HUES64 (cell line): ENCODE results near the gene ASCC3.
A peak's percentile ranks its signal among the peaks of the same experiment; 100 is the strongest.

Source experiments
- H3K27ac ChIP-seq: 2 replicates; pipeline ENCODE4 v1.7.0; 2013; ENCODE audit warnings: low read depth, low read length, inconsistent platforms
- H3K27me3 ChIP-seq: 2 replicates; pipeline ENCODE4 v1.6.1; 2013; ENCODE audit warnings: mild to moderate bottlenecking, low read length; ENCODE audit not compliant: insufficient read depth
- H3K36me3 ChIP-seq: 2 replicates; pipeline ENCODE4 v1.6.1; 2013; ENCODE audit warnings: mild to moderate bottlenecking, low read length; ENCODE audit not compliant: insufficient read depth
- H3K4me1 ChIP-seq: 2 replicates; pipeline ENCODE4 v1.6.1; 2013; ENCODE audit warnings: mild to moderate bottlenecking, low read length, moderate library complexity; ENCODE audit not compliant: insufficient read depth
- H3K4me3 ChIP-seq: 2 replicates; pipeline ENCODE4 v1.5.1; 2013; ENCODE audit warnings: mild to moderate bottlenecking, low read length, moderate library complexity
- H3K9ac ChIP-seq: 2 replicates; pipeline ENCODE4 v1.6.1; 2013; ENCODE audit warnings: mild to moderate bottlenecking, low read depth, low read length
- H3K9me3 ChIP-seq: 2 replicates; pipeline ENCODE4 v1.6.1; 2013; ENCODE audit warnings: low read depth, low read length; ENCODE audit not compliant: insufficient read depth
- WGBS: fragments of 150-250, 120-280 bp; methylation state at CpG from one replicate; pipeline ENCODE4 v1.1.7; 2013; ENCODE audit warnings: missing lambda C conversion rate; 5-methylcytosine and 5-hydroxymethylcytosine counted together

Gene ASCC3

GRCh38 chr6:100469101-100469859 is 411.8 kb downstream of the ASCC3 start:
- no peaks in the 10 kb centered on the region for H3K9me3 ChIP-seq
- H3K27ac ChIP-seq: no peak overlapping the region
- no peak overlapping the region for H3K9ac ChIP-seq
- H3K27me3 ChIP-seq: peaks cover 100% of the 10 kb centered on the region
- no peaks in the 10 kb centered on the region for H3K36me3 ChIP-seq
- WGBS: 5% methylated on average over 44 of the region's 44 CpGs
- no peak overlapping the region for H3K4me3 ChIP-seq
- H3K4me1 ChIP-seq: peaks cover 19% of the 10 kb centered on the region; the same call in 1 of the 2 replicates

GRCh38 chr6:100468016-100468622 is 413.0 kb downstream of the ASCC3 start:
- H3K27ac ChIP-seq: no peak overlapping the region
- no peaks in the 10 kb centered on the region for H3K36me3 ChIP-seq
- H3K9ac ChIP-seq: no peak overlapping the region
- WGBS: 54% methylated on average over 2 of the region's 6 CpGs
- H3K4me1 ChIP-seq: peaks cover 25% of the 10 kb centered on the region; the same call in 1 of the 2 replicates
- peaks cover 100% of the 10 kb centered on the region for H3K27me3 ChIP-seq
- H3K9me3 ChIP-seq: no peaks in the 10 kb centered on the region
- no peak overlapping the region for H3K4me3 ChIP-seq

DNA sequence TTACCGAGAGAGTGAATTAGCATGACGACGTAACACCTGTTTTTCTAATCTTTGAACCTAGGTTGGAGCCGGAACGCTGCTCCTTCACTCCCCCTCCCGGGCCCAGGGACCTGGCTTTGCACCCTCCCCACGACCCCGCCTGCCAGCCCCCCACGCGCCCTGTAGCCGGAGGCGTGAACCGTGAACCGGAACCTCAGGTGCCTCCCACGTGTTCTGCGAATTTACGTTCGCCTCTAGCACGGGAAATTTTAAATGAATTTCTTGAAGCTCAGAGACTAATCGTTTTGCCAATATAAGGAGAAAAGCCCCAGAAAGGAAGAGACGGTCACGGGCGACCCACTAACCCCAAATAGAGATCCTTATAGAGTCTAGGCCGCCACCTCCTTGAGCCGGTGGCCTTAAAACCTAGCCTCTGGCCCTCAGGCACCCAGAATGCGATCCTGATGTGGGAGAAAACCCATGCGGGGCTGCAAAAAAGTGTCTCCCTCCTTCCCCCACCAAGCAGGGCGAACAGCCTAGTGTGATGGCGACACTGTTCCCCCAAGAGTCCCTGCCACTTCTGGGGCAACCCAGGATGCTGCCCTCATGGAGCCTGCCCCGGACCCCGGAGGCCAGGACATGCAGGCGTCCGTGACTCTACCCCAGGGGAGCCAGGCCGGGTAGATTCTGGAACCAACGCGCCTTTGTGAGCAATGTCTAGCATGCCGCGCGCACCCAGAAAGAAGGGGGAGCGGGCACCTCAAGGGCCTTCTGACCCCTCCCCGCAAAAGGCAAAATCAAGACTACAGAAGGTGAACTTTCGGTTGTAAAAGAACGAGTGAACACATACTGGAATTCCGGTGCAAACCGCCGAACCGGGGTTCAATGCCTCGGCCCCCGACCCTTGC is 413.8 kb downstream of the ASCC3 start:
- no peak overlapping the region for H3K4me3 ChIP-seq
- WGBS: 3% methylated on average over 49 of the region's 49 CpGs
- no peaks in the 10 kb centered on the region for H3K9me3 ChIP-seq
- no peaks in the 10 kb centered on the region for H3K36me3 ChIP-seq
- H3K9ac ChIP-seq: no peak overlapping the region
- H3K27me3 ChIP-seq: peaks cover 100% of the 10 kb centered on the region
- H3K27ac ChIP-seq: no peak overlapping the region
- peaks cover 32% of the 10 kb centered on the region for H3K4me1 ChIP-seq

DNA sequence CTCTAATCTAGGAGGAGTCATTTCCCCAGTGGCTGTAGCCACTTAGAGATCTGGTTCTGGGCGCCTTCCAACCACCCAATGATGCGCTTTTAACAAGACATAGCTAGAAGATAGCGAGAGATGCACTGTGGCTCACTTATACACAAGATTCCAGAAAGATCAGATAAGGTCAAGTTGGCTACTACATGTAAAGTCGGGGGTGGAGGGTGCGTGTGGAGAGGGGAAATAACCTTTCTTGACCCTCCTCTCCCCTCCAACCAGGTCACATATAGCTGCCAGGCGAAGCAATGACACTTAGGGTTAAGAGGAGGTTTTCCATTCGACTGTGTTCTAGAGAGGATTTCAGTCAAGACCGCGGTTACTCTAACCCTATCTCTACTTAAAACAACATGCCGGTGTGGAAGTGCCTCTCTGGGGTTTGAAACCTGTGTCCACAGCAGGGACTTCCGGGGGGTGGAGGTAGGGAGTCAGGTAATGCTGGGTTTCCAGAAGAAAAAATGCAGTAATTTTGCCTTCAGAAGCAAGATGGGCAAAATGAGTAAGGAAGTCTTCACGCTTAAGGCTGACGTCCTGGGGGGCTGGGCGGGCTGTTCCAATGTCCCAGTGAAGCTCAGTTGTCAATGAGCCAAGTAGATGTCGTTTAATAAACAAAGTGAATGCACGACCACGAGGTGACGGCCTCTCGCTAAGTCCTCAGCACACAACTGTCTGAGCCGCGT is 414.6 kb downstream of the ASCC3 start:
- no peaks in the 10 kb centered on the region for H3K9me3 ChIP-seq
- no peak overlapping the region for H3K27ac ChIP-seq
- H3K9ac ChIP-seq: no peak overlapping the region
- H3K4me3 ChIP-seq: no peak overlapping the region
- no peaks in the 10 kb centered on the region for H3K36me3 ChIP-seq
- H3K27me3 ChIP-seq: peaks cover 100% of the 10 kb centered on the region
- H3K4me1 ChIP-seq: peaks cover 40% of the 10 kb centered on the region
- WGBS: 2% methylated on average over 15 of the region's 21 CpGs

- H3K4me1 ChIP-seq: peaks cover 43% of the 10 kb centered on the region
- H3K27me3 ChIP-seq: peaks cover 100% of the 10 kb centered on the region
- H3K4me3 ChIP-seq: no peak overlapping the region
- WGBS: 2% methylated on average over 20 of the region's 20 CpGs
- H3K9me3 ChIP-seq: no peaks in the 10 kb centered on the region
- H3K36me3 ChIP-seq: no peaks in the 10 kb centered on the region
- no peak overlapping the region for H3K27ac ChIP-seq
- no peak overlapping the region for H3K9ac ChIP-seq
Measured at GRCh38 chr6:100465701-100466409, 415.3 kb downstream of the ASCC3 start.

- Histone ChIP-seq H3K36me3 (no peaks in the 10 kb centered on the region), H3K27me3 (peaks cover 100% of the 10 kb centered on the region), H3K9ac (no peak within 1 kb of the TSS), H3K4me3 (peak within 1 kb of the TSS; percentile 48), H3K9me3 (no peaks in the 10 kb centered on the region), H3K4me1 (peaks cover 46% of the 10 kb centered on the region), H3K27ac (no peak within 1 kb of the TSS)
- under 1% methylated on average over 63 of the region's 66 CpGs for WGBS
Measured at GRCh38 chr6:100464903-100465700, 416.0 kb downstream of the ASCC3 start, which contains the start of gene SIM1. Gene SIM1, minus strand, starts transcription at chr6:100464921. Its CDS starts 1,453 bp downstream, at chr6:100463468.

DNA sequence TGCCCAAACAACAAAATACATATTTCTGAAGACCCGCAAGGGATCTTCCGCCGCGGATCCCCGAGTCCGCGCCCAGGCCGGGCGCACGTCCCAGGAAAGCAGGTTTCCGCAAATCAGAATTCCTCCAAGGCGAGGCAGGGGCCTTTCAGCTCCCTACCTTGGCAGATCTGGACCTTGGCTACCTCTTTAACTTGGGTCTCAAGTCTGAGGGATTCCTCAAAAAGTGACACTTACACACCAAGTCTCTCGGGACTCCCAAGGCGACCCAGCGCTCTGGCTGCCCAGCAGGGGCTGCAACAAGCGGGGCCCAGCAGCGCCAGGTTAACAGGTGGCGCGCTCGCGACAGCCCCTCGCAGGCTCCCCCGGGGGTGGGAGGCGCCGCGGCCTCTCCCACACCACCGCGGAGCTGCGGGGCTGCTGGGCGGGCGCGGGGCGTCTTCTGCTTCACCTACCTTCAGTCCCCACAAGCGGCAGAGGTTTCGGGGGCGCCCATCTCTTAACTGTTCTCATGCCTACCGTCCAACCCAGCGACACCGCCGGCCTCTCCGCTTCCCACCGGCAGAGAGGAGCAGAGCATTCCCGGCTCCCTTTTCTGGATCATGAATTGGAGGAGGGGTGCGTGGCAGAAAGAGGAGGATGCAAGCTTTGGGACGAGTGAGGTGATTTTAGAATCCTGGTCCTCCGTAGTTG is 416.8 kb downstream of the ASCC3 start:
- peaks cover 100% of the 10 kb centered on the region for H3K27me3 ChIP-seq
- under 1% methylated on average over 45 of the region's 46 CpGs for WGBS

GRCh38 chr6:100463630-100464161 is 417.4 kb downstream of the ASCC3 start:
- no peak overlapping the region for H3K9ac ChIP-seq
- H3K4me3 ChIP-seq: peak overlapping the region; percentile 48; the same call in 1 of the 2 replicates
- no peaks in the 10 kb centered on the region for H3K36me3 ChIP-seq
- WGBS: under 1% methylated on average over 24 of the region's 24 CpGs
- no peaks in the 10 kb centered on the region for H3K9me3 ChIP-seq
- peaks cover 47% of the 10 kb centered on the region for H3K4me1 ChIP-seq
- no peak overlapping the region for H3K27ac ChIP-seq
- H3K27me3 ChIP-seq: peaks cover 100% of the 10 kb centered on the region

More for the DNA sequence above, 416.8 kb downstream of the ASCC3 start:
- peaks cover 46% of the 10 kb centered on the region for H3K4me1 ChIP-seq
- no peaks in the 10 kb centered on the region for H3K36me3 ChIP-seq
- H3K27ac ChIP-seq: no peak overlapping the region
- peak overlapping the region; percentile 48 for H3K4me3 ChIP-seq
- no peaks in the 10 kb centered on the region for H3K9me3 ChIP-seq
- no peak overlapping the region for H3K9ac ChIP-seq
